MM.1S (cell line): ENCODE data around the gene WDR36.

Experiments used
- EZH2 ChIP-seq: fragments of 300-600 bp; sonication (generic); optimal IDR thresholded peaks from 2 replicates; pipeline ENCODE3; 2017; ENCODE audit warnings: low read depth, mild to moderate bottlenecking, antibody characterized with exemption, low read length, mixed read lengths
- EZH2phosphoT487 ChIP-seq: fragments of 300-600 bp; sonication (generic); IDR thresholded peaks from 2 replicates; pipeline ENCODE4 v1.6.1; 2018; ENCODE audit warnings: antibody characterized with exemption, low read length
- TF ChIP-seq, protein P1 (sequence below): fragments of 300-600 bp; sonication (generic); IDR thresholded peaks from 2 replicates; pipeline ENCODE4 v1.5.1; 2016; ENCODE audit warnings: antibody characterized with exemption, low read length, mixed read lengths

DNA sequence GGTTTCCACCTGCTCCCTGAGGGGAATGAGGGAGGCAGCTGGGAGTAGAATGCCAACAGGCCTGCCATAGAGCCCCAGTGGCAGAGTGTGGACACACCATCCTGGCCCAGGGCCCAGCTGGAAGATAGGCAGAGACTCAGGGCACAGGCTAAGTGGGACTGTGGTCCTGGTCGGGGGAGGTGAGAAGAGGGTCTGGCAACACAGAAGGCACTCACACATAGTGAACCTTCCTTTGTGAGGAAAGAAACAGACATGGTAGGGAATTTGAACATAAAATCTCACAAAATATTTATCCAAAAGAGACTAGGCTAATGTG is 41.2 kb downstream of the WDR36 start:
- TF ChIP-seq EZH2phosphoT487 = no peak
- TF ChIP-seq, protein P1, sequence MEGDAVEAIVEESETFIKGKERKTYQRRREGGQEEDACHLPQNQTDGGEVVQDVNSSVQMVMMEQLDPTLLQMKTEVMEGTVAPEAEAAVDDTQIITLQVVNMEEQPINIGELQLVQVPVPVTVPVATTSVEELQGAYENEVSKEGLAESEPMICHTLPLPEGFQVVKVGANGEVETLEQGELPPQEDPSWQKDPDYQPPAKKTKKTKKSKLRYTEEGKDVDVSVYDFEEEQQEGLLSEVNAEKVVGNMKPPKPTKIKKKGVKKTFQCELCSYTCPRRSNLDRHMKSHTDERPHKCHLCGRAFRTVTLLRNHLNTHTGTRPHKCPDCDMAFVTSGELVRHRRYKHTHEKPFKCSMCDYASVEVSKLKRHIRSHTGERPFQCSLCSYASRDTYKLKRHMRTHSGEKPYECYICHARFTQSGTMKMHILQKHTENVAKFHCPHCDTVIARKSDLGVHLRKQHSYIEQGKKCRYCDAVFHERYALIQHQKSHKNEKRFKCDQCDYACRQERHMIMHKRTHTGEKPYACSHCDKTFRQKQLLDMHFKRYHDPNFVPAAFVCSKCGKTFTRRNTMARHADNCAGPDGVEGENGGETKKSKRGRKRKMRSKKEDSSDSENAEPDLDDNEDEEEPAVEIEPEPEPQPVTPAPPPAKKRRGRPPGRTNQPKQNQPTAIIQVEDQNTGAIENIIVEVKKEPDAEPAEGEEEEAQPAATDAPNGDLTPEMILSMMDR = no peak
- no peak for TF ChIP-seq EZH2
